Inflammatory macrophage treated with lipopolysaccharide for 1 hour (primary cell): ENCODE results near the gene CFAP92.
"Not testable (repeated sequence)": the region's sequence is repeated elsewhere in the genome, so short reads cannot be mapped to it uniquely, and the experiment has no call there.

Experiments used
- DNase-seq, 2 donors: peaks; one replicate each; pipeline ENCODE4 v3.0.0-alpha.2; 2020 to 2022

The CFAP92 gene

GRCh38 chr3:128889139-128889894, 104.6 kb downstream of the CFAP92 start:
- no peak for DNase-seq

- no peak for DNase-seq
Measured at GRCh38 chr3:128884992-128885391, 108.9 kb downstream of the CFAP92 start.

DNA sequence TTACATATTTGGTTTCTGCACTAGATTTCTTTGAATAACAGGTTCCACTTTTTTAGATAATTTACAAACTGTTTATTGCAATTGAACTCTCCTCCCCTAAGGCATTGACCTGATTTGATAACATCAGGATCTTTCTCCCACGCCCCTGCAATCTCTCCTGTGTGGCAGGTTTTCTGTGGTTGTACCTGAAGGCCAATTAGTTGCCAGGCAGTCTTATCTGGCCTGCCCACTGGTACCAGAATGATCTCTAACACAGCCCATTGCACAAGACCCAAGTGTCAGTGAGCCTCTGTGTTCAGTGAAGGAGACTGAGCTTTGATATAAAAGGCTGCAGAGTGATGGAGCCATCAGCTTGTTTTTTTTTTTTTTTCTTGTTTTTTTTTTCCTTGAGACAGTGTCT, 111.2 kb downstream of the CFAP92 start:
- DNase-seq: no peak

DNA sequence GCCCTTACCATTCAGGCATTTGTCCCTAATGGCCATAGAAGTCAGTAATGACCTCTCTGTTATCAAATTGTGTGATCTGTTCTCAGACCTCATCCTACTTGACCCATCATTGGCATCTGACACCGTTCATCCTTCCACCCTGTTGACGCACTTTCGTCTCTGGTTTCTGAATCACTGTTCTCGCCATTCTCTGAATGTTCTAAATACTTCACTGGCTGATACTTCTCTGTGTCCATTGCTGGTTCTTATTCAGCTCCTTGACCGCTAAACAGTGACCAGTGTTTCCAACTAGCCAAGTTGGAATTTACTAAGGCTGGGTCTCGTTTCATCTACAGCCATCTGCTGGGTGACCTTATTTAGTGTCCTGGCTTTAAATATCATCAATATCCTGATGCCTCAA, 112.3 kb downstream of the CFAP92 start:
- DNase-seq: no peak

GRCh38 chr3:128880455-128880854, 113.4 kb downstream of the CFAP92 start:
- not testable (repeated sequence) for DNase-seq

- DNase-seq: no peak
Measured at GRCh38 chr3:128879991-128880390, 113.9 kb downstream of the CFAP92 start.

DNA sequence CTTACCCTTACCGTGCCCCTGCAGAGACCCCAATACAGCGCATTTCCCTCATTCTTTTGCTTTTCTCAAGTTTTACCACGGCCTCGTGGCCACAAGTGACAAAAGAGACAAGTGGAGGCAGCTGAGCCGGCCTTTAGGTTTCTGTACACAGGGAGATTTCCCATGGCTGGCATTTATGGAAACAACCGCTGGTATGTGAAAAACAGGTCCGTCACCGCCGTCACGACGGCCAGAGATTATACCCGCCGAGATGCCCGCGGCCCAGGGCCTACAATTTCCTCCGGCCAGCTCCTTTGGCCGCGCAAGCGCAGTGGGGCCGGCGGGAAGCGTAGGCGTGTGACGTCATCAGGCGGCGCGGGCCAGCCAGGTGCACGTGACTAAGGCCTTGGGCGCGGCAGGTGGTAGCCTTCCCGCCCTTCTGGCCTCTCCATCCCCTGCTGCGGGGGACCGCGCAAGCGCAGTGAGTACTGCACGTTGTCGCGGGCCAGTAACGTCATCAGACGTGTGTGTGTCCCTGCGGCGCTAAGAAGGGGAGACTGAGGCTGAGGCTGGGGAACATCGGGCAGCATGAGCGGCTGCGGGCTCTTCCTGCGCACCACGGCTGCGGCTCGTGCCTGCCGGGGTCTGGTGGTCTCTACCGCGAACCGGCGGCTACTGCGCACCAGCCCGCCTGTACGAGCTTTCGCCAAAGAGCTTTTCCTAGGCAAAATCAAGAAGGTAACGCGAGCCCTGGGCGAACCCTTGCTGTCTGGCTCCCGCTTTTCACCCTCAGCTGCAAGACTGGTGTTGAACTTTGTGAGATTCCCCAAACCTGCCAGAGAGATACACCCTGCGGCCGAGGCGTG, 114.5 kb downstream of the CFAP92 start, which contains the start of gene ACAD9:
Gene ACAD9, plus strand, starts transcription at position 496 of the 845 bp plus-strand sequence. Its CDS starts 72 bp downstream, at position 568.
- DNase-seq: peak; percentile 97 to 100

- peak; percentile 69 to 87 for DNase-seq
Measured at GRCh38 chr3:128878556-128879124, 115.2 kb downstream of the CFAP92 start.

- no peak for DNase-seq
Measured at GRCh38 chr3:128878011-128878457, 115.8 kb downstream of the CFAP92 start.

- peak; percentile 66 to 71 for DNase-seq
Measured at GRCh38 chr3:128875556-128876120, 118.2 kb downstream of the CFAP92 start.

- no peak for DNase-seq
Measured at GRCh38 chr3:128874481-128875180, 119.2 kb downstream of the CFAP92 start.

- DNase-seq: no peak
Measured at GRCh38 chr3:128873244-128874022, 120.4 kb downstream of the CFAP92 start.

GRCh38 chr3:128872744-128873143, 121.1 kb downstream of the CFAP92 start:
- DNase-seq: no peak

- no peak for DNase-seq
Measured at GRCh38 chr3:128872282-128872681, 121.6 kb downstream of the CFAP92 start.

DNA sequence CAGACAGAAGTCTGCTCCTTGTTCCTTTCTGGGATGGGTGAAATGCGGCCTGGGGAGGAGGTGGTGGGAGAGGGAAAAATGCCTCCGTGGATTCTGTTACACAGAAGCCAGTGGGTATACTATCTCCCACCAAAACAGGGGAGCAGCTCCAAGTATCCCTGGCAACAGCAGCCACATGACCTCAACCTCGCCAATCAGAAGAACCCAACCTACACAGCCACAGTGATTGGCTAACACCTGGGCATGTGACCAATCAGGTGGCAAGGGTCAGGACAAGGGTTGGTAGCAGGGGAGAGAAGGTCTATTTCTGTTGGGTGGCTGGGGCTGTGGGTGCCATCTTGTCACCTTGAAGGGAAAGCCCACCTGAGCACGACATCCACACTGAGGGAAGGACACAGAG, 123.5 kb downstream of the CFAP92 start:
- no peak for DNase-seq

DNA sequence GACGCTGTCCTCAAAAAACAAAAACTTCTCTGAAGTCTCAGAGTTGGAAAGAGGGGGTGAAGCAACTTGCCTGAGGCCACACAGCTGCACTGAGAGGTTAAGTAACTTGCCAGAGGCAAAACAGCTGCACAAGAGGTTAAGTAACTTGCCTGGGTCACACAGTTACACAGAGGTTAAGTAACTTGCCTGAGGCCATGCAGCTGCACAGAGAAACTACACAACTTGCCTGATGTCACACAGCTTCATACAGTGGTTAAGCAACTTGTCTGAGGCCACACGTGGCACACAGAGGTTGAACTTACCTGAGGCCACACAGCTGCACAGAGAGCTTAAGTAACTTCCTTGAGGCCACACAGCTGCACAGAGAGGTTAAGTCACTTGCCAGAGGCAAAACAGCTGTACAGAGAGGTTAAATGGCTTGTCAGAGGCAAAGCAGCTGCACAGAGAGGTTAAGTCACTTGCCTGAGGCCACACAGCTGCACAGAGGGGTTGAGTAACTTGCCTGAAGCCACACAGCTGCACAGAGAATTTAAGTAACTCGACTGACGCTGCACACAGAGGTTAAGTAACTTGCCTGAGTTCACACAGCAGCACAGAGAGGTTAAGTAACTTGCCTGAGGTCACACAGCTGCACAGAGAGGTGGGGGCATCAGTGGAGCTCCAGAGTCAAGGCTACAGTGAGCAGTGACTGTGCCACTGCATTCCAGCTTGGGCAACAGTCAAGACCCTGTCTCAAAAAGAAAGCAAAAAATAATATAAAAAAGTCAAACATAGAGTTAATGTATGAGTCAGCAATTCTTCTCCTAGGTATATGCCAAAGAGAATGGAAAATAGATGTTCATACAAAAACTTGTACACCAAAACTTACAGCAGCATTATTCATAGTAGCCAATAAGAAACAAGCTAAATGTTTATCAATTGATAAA, 126.4 kb downstream of the CFAP92 start:
- peak; percentile 21 to 47 for DNase-seq

- peak; percentile 53 to 54 for DNase-seq
Measured at GRCh38 chr3:128864849-128865804, 128.7 kb downstream of the CFAP92 start.

DNA sequence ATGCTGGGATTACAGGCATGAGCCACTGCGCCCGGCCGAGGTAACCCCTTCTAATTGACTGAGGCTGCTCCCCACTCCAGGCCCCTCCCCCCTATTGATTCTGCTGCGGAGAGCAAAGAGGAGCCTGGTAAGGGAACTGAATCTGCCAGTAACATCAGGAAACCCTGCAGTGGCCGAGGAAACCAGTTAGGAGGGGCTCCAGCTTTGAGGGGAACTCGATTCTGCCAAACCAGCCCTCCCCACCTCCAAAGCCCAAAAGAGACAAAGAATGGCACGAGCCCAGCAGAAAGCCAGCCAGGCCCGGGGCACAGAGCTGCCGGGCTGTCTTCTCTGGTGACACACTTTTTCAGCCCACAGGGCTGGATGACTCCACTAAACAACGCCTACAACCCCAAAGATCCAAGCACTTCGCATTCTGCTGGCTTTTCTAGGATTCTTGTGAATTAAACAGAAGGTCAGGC, 129.5 kb downstream of the CFAP92 start:
- DNase-seq: peak; percentile 64 to 69

GRCh38 chr3:128863560-128863959, 130.3 kb downstream of the CFAP92 start:
- no peak for DNase-seq
